Measurements from ENCODE around the gene ADAMTS12.
"Not testable (repeated sequence)": the region's sequence is repeated elsewhere in the genome, so short reads cannot be mapped to it uniquely, and the experiment has no call there.

ADAMTS12 gene

GRCh38 chr5:33905381-33905780, 13.6 kb upstream of the ADAMTS12 start:
- no peak for DNase-seq

- no peak for DNase-seq
These were observed 11.3 kb upstream of the ADAMTS12 start for GRCh38 chr5:33903118-33903517.

GRCh38 chr5:33901156-33901555, 9.4 kb upstream of the ADAMTS12 start:
- peak; percentile 29 for DNase-seq

GRCh38 chr5:33894566-33894965, 2.8 kb upstream of the ADAMTS12 start:
- DNase-seq = peak; percentile 20

- DNase-seq = peak; percentile 94
These were observed 889 bp upstream of the ADAMTS12 start for GRCh38 chr5:33892620-33893137.

- no peak for DNase-seq
These were observed 373 bp downstream of the ADAMTS12 start for GRCh38 chr5:33891446-33891787.

- DNase-seq = peak; percentile 45
These were observed 1.4 kb downstream of the ADAMTS12 start for GRCh38 chr5:33890131-33891032.

- peak; percentile 57 for DNase-seq
These were observed 3.2 kb downstream of the ADAMTS12 start for GRCh38 chr5:33888587-33888986.

GRCh38 chr5:33887268-33887667, 4.5 kb downstream of the ADAMTS12 start:
- DNase-seq = no peak

- DNase-seq = no peak
These were observed 5.5 kb downstream of the ADAMTS12 start for GRCh38 chr5:33886283-33886682.

- DNase-seq = no peak
These were observed 6.1 kb downstream of the ADAMTS12 start for GRCh38 chr5:33885679-33886078.

- DNase-seq = no peak
These were observed 8.3 kb downstream of the ADAMTS12 start for GRCh38 chr5:33883482-33883881.

- DNase-seq = no peak
These were observed 11.5 kb downstream of the ADAMTS12 start for GRCh38 chr5:33880319-33880718.

GRCh38 chr5:33877449-33877848, 14.3 kb downstream of the ADAMTS12 start:
- DNase-seq = no peak

- DNase-seq = no peak
These were observed 24.5 kb downstream of the ADAMTS12 start for GRCh38 chr5:33867241-33867640.

- not testable (repeated sequence) for DNase-seq
These were observed 32.6 kb downstream of the ADAMTS12 start for GRCh38 chr5:33859177-33859576.

- DNase-seq = no peak
These were observed 34.8 kb downstream of the ADAMTS12 start for GRCh38 chr5:33857037-33857436.

- DNase-seq = no peak
These were observed 36.4 kb downstream of the ADAMTS12 start for GRCh38 chr5:33855396-33855795.

- DNase-seq = peak; percentile 84
These were observed 37.0 kb downstream of the ADAMTS12 start for GRCh38 chr5:33854733-33855151.

- DNase-seq = no peak
These were observed 39.0 kb downstream of the ADAMTS12 start for GRCh38 chr5:33852837-33853236.

- peak; percentile 28 for DNase-seq
These were observed 39.5 kb downstream of the ADAMTS12 start for GRCh38 chr5:33852319-33852718.

- DNase-seq = peak; percentile 82
These were observed 41.6 kb downstream of the ADAMTS12 start for GRCh38 chr5:33850100-33850594.

- DNase-seq = no peak
These were observed 43.2 kb downstream of the ADAMTS12 start for GRCh38 chr5:33848554-33848953.

GRCh38 chr5:33846851-33847250, 44.9 kb downstream of the ADAMTS12 start:
- DNase-seq = no peak

Data from HCEC 1CT (cell line).